ENCODE measurements around the gene EBF4. TPM values are rescaled to one million over a fixed set of nuclear protein-coding genes. Genes with fewer than 3 reads are reported as not detected.

EBF4 gene
- total RNA-seq, 1 experiment from 2014 or later: not detected

Other genes with a start within 250 kb of the EBF4 start
- gene SNRPB, start 222.0 kb upstream of the EBF4 start, total RNA-seq (2014; rRNA removed; shearing (Covaris generic)): 821 and 1,182 TPM in 2 replicates
- gene ZNF343, start 183.9 kb upstream of the EBF4 start, total RNA-seq (2014; rRNA removed; shearing (Covaris generic)): 15.6 and 22.8 TPM in 2 replicates
- gene TMC2, start 156.2 kb upstream of the EBF4 start, total RNA-seq (2014; rRNA removed; shearing (Covaris generic)): not detected in 2 replicates
- 224 and 268 TPM in 2 replicates for gene NOP56, start 40.1 kb upstream of the EBF4 start, total RNA-seq (2014; rRNA removed; shearing (Covaris generic))
- 189 and 226 TPM in 2 replicates for gene IDH3B, start 28.6 kb upstream of the EBF4 start, total RNA-seq (2014; rRNA removed; shearing (Covaris generic))
- gene CPXM1, start 107.8 kb downstream of the EBF4 start, total RNA-seq (2014; rRNA removed; shearing (Covaris generic)): not detected in 2 replicates
- gene C20orf141, start 122.2 kb downstream of the EBF4 start, total RNA-seq (2014; rRNA removed; shearing (Covaris generic)): not detected in 2 replicates
- gene TMEM239, start 123.6 kb downstream of the EBF4 start, total RNA-seq (2014; rRNA removed; shearing (Covaris generic)): not detected in 2 replicates
- 18.9 and 31.5 TPM in 2 replicates for gene PCED1A, start 147.9 kb downstream of the EBF4 start, total RNA-seq (2014; rRNA removed; shearing (Covaris generic))
- 58.4 and 63.7 TPM in 2 replicates for gene VPS16, start 148.0 kb downstream of the EBF4 start, total RNA-seq (2014; rRNA removed; shearing (Covaris generic))
- gene PTPRA, start 180.7 kb downstream of the EBF4 start, total RNA-seq (2014; rRNA removed; shearing (Covaris generic)): 57.7 and 67.8 TPM in 2 replicates